Measurements from ENCODE around the gene ZFPL1. TPM values are rescaled to one million over a fixed set of nuclear protein-coding genes. Genes with fewer than 3 reads are reported as not detected.
A peak's percentile ranks its signal among the peaks of the same experiment; 100 is the strongest.

ZFPL1 gene
- total and polyA plus RNA-seq, 9 of the 15 experiments (the other 6 are each of a cell fraction or from before 2014, with no cell fraction given): 3.7 to 37.5 (median 22.7) TPM

- TF ChIP-seq PBX2 (CRISPR knock-in tag; IDR thresholded peaks at IDR 0.05; ENCODE audit: low read depth) (no peak), PBX2 (tag; conservative IDR thresholded peaks at IDR 0.05; ENCODE audit: low read depth) (peak; percentile 31; the same call in 1 of the 2 replicates), MCM5 (IDR thresholded peaks at IDR 0.05; ENCODE audit: low read depth) (no peak), GTF2B (IDR thresholded peaks at IDR 0.05; ENCODE audit: extremely low read depth, insufficient read length) (peak; percentile 43), CBX3 (IDR thresholded peaks at IDR 0.05; ENCODE audit: borderline replicate concordance in 1 of 2, low read length in 2 of 2) (peak in 1 of 2 experiments; percentile 96; a peak in 2 of 3 replicates), TRIM24 (IDR thresholded peaks at IDR 0.05) (peak in 1 of 2 experiments; percentile 99; a peak in 2 of 4 replicates), HDAC8 (tag; IDR thresholded peaks at IDR 0.05) (peak; percentile 70; the same call in 1 of the 2 replicates), KDM2B (CRISPR knock-in tag; IDR thresholded peaks at IDR 0.05) (peak; percentile 50; the same call in 1 of the 2 replicates), XRCC5 (IDR thresholded peaks at IDR 0.05; ENCODE audit: low read depth, low read length) (peak; percentile 100), E2F6 (IDR thresholded peaks at IDR 0.05; ENCODE audit: borderline replicate concordance in 1 of 2, extremely low read depth in 1 of 2, insufficient read depth in 1 of 2, insufficient read length in 1 of 2, low read depth in 1 of 2, low read length in 1 of 2, poor library complexity in 1 of 2, severe bottlenecking in 1 of 2) (peak; percentile 30 to 37), ZNF384 (IDR thresholded peaks at IDR 0.05; ENCODE audit: low read depth, low read length) (peak; percentile 87), KAT7 (CRISPR knock-in tag; IDR thresholded peaks at IDR 0.05; ENCODE audit: borderline replicate concordance) (no peak), PHF20 (IDR thresholded peaks at IDR 0.05; ENCODE audit: partially characterized antibody) (peak; percentile 100), POLR2H (tag; IDR thresholded peaks at IDR 0.05; ENCODE audit: low read depth) (peak; percentile 92), RBBP5 (IDR thresholded peaks at IDR 0.05; ENCODE audit: borderline replicate concordance, insufficient read depth, low read length, poor library complexity, severe bottlenecking) (peak; percentile 95), ZKSCAN1 (IDR thresholded peaks at IDR 0.05; ENCODE audit: low read depth, low read length) (peak; percentile 98), NBN (IDR thresholded peaks at IDR 0.05; ENCODE audit: low read depth) (peak; percentile 51; the same call in 1 of the 2 replicates), NELFE (IDR thresholded peaks at IDR 0.05; ENCODE audit: insufficient read depth, insufficient read length) (no peak), ETV6 (IDR thresholded peaks at IDR 0.05; ENCODE audit: borderline replicate concordance in 1 of 2, low read depth in 2 of 2, low read length in 1 of 2) (peak; percentile 10 to 57; a peak in 1 of 4 replicates), ETV6 (CRISPR knock-in tag; IDR thresholded peaks at IDR 0.05; ENCODE audit: borderline replicate concordance) (no peak), CTBP1 (IDR thresholded peaks at IDR 0.05; ENCODE audit: borderline replicate concordance) (peak; percentile 68)
Measured at GRCh38 chr11:65095974-65096806, 12.2 kb downstream of the ZFPL1 start, which contains the start of gene VPS51 (continued).

All from K562 (cell line).